Kidney (tissue), 14 donors: ENCODE results near the gene FBXO30. TPM values are rescaled to one million over a fixed set of nuclear protein-coding genes. Genes with fewer than 3 reads are reported as not detected.

Source experiments
- DNase-seq, 5 donors: peaks; one replicate each; pipeline ENCODE4 v3.0.0-alpha.2; 2013 to 2020
- FAIRE-seq: peaks from 2 replicates; lab custom pipeline; 2012; peaks lifted over from hg19 to GRCh38; lab: Jason Lieb, UNC
- H3K27ac ChIP-seq, 2 donors: one replicate each; pipeline ENCODE4 v1.7.0; 2013; ENCODE audit warnings: low read depth in 2 of 2, low read length in 2 of 2, inconsistent platforms in 1 of 2
- H3K27me3 ChIP-seq: one replicate; pipeline ENCODE4 v1.7.1; 2013; ENCODE audit warnings: low read length, inconsistent platforms; ENCODE audit not compliant: control insufficient read depth, insufficient read depth
- H3K36me3 ChIP-seq, 3 donors: one replicate each; pipeline versions ENCODE4 v1.7.0 to v1.7.1; 2013; ENCODE audit warnings: low read length in 3 of 3, control low read depth in 1 of 3, inconsistent platforms in 1 of 3; ENCODE audit not compliant: insufficient read depth in 3 of 3, control insufficient read depth in 2 of 3
- H3K4me1 ChIP-seq, 3 donors: one replicate each; pipeline versions ENCODE4 v1.7.0 to v1.7.1; 2013; ENCODE audit warnings: low read length in 3 of 3, inconsistent platforms in 1 of 3, low read depth in 1 of 3; ENCODE audit not compliant: control insufficient read depth in 2 of 3, insufficient read depth in 2 of 3
- H3K4me3 ChIP-seq, 3 donors: one replicate each; pipeline versions ENCODE4 v1.7.0 to v1.8.1; 2013; ENCODE audit warnings: low read length in 3 of 3, control low read depth in 1 of 3, inconsistent platforms in 1 of 3
- H3K9ac ChIP-seq, 3 donors: one replicate each; pipeline versions ENCODE4 v1.7.0 to v1.7.1; 2013; ENCODE audit warnings: low read length in 3 of 3, control low read depth in 1 of 3, inconsistent platforms in 1 of 3
- H3K9me3 ChIP-seq, 3 donors: one replicate each; pipeline versions ENCODE4 v1.7.0 to v1.7.1; 2013; ENCODE audit warnings: low read length in 3 of 3, control low read depth in 1 of 3, inconsistent platforms in 1 of 3; ENCODE audit not compliant: control insufficient read depth in 2 of 3, insufficient read depth in 1 of 3
- intact Hi-C: fragments of 100-400 bp; cut with DNase I; formaldehyde crosslinking; loops from one replicate; pipeline ENCODE4 v1.11.1; 2022
- polyA plus RNA-seq: library from polyadenylated mRNA; stranded (reverse); fragments of 350-450 nt; fragmentation: Illumina TruSeq; extraction: RNeasy Lipid Tissue Mini Kit (QIAGEN cat#74804); gene quantifications from one replicate; pipeline ENCODE4 v1.2.3, GENCODE V29; 2014; ENCODE audit warnings: low read depth, low replicate concordance; ENCODE audit not compliant: insufficient read depth
- total RNA-seq: library from RNA; stranded (reverse); fragmentation: NEBNext Ultra II Directional; extraction: Animal tissue kit (Norgen Biotek cat#: 25700); gene quantifications from one replicate; pipeline ENCODE4 v1.2.1, GENCODE V29; 2021
- TF ChIP-seq, protein P1 (sequence below): IDR thresholded peaks from 3 replicates; pipeline ENCODE4 v1.5.1; 2012; ENCODE audit warnings: mild to moderate bottlenecking, moderate library complexity, borderline replicate concordance; ENCODE audit not compliant: insufficient read depth; ENCODE audit errors: extremely low read depth
- donor health status: control.
- donor health status: control.
- donor health status: control.
- donor health status: control.
- donor health status: control.
- donor health status: DM: yes; HTN: yes; CAD: no.
- donor health status: Normal renal cell carcinoma (clear cell type).

The FBXO30 gene
- total and polyA plus RNA-seq, 2 donors from 2014 or later = 2.5 to 8.2 TPM

DNA sequence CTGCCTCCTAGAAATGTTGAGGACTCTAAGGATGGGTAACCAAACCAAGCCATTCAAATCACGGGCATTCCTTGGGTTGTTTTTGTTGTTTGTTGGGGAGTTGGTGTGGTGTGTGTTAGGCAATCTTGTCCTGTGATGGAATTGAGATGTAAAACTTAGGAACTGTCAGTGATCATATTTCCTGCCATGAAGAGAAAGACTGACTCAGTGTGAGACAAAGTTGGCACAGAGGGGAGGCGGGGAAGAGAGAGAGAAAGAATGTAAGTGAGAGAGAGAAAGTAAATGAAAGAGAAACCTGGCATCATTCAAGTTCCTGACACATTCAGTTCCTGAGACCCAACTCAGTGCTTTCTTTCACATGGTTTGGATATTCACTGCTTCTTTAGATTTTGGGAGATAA is 21.6 kb upstream of the FBXO30 start:
- H3K4me3 ChIP-seq = no peak overlapping the region
- no peak for DNase-seq
- TF ChIP-seq, protein P1, sequence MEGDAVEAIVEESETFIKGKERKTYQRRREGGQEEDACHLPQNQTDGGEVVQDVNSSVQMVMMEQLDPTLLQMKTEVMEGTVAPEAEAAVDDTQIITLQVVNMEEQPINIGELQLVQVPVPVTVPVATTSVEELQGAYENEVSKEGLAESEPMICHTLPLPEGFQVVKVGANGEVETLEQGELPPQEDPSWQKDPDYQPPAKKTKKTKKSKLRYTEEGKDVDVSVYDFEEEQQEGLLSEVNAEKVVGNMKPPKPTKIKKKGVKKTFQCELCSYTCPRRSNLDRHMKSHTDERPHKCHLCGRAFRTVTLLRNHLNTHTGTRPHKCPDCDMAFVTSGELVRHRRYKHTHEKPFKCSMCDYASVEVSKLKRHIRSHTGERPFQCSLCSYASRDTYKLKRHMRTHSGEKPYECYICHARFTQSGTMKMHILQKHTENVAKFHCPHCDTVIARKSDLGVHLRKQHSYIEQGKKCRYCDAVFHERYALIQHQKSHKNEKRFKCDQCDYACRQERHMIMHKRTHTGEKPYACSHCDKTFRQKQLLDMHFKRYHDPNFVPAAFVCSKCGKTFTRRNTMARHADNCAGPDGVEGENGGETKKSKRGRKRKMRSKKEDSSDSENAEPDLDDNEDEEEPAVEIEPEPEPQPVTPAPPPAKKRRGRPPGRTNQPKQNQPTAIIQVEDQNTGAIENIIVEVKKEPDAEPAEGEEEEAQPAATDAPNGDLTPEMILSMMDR = no peak
- no peak for FAIRE-seq
- no peaks in the 10 kb centered on the region for H3K27me3 ChIP-seq
- no peak overlapping the region for H3K9ac ChIP-seq
- intact Hi-C loops = no loop called here
- no peaks in the 10 kb centered on the region for H3K9me3 ChIP-seq
- no peak overlapping the region for H3K27ac ChIP-seq
- no peaks in the 10 kb centered on the region for H3K36me3 ChIP-seq
- H3K4me1 ChIP-seq = no peaks in the 10 kb centered on the region

DNA sequence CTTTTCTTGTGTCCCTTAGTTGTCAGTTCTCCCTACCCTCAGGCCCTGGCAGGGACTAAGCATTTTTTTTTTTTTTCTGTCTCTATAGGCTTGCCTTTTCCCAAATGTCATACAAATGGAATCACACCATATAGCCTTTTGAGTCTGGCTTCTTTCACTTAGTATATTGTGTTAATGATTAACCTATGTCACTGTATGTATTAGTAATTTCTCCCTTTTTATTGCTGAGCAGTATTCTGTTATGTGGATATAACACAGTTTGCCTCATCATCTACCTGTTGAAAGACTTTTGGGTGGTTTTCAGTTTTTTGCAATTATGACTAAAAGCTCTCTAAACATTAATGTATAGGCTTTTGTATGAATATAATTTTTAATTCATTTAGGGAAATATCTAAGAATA is 16.0 kb upstream of the FBXO30 start:
- H3K27ac ChIP-seq = no peak overlapping the region
- DNase-seq (no peak), FAIRE-seq (no peak)
- intact Hi-C loops = no loop called here
- no peak overlapping the region for H3K4me3 ChIP-seq
- no peak overlapping the region for H3K9ac ChIP-seq
- no peaks in the 10 kb centered on the region for H3K27me3 ChIP-seq
- no peaks in the 10 kb centered on the region for H3K4me1 ChIP-seq
- TF ChIP-seq, protein P1 = no peak
- H3K36me3 ChIP-seq = no peaks in the 10 kb centered on the region
- no peaks in the 10 kb centered on the region for H3K9me3 ChIP-seq

DNA sequence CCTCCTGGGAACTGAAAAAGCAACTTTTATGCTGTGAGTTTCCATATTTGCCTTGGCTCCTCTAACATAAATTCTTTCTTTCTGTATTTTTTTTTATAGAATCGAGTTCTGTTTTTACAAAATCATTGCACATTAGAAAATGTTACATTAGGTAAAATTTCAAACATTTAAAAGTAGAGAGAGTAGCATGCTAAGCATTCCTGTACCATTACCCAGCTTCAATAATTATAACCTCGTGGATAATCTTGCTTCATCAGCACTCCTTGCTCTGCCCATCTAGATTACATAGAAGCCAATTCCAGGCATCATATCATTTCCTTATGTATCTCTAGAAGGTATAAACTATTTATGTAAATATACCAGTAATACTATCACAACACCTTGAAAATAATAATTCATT is 15.4 kb upstream of the FBXO30 start:
- no peaks in the 10 kb centered on the region for H3K36me3 ChIP-seq
- no peaks in the 10 kb centered on the region for H3K4me1 ChIP-seq
- no peak overlapping the region for H3K9ac ChIP-seq
- no peaks in the 10 kb centered on the region for H3K27me3 ChIP-seq
- peak; percentile 38 for FAIRE-seq
- H3K4me3 ChIP-seq = no peak overlapping the region
- H3K9me3 ChIP-seq = no peaks in the 10 kb centered on the region
- no peak for DNase-seq
- intact Hi-C loops = no loop called here
- TF ChIP-seq, protein P1 = no peak
- no peak overlapping the region for H3K27ac ChIP-seq

DNA sequence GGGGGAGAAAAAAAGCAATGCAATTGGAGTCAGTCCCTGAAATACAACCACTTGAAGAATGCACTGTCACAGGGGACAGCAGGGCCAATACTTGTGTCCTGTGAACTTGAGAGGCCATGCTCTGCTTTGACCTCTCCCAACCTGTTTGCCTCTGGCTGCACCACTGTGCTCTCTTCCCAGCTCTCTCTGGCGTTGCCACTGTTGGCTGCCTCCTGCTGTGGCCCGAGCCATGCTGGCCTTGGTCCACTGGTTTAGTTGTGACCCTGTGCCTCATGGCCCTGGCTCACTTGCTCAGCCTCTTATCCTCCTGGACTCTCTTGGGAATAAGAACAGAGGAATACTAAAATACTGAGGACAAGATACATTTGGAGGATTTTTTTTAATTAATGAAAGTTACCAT is 14.5 kb upstream of the FBXO30 start:
- H3K27me3 ChIP-seq = no peaks in the 10 kb centered on the region
- H3K9ac ChIP-seq = no peak overlapping the region
- no peaks in the 10 kb centered on the region for H3K4me1 ChIP-seq
- FAIRE-seq (no peak), DNase-seq (no peak)
- H3K9me3 ChIP-seq = no peaks in the 10 kb centered on the region
- H3K36me3 ChIP-seq = no peaks in the 10 kb centered on the region
- H3K27ac ChIP-seq = no peak overlapping the region
- intact Hi-C loops = no loop called here
- no peak overlapping the region for H3K4me3 ChIP-seq
- TF ChIP-seq, protein P1 = no peak
